ENCODE measurements around the gene BUD23. TPM values are rescaled to one million over a fixed set of nuclear protein-coding genes. Genes with fewer than 3 reads are reported as not detected.

The BUD23 gene
- total and polyA plus RNA-seq, 10 donors = 44.2 to 71.4 (median 54.6) TPM

Small RNA genes lying within 50 kb of the gene (microRNA-seq; reads per million reads assigned to microRNA genes)
- 0 reads per million in 3 donors for gene MIR4284

Small RNA genes lying within 50 kb of the gene (small RNA-seq; reads per million reads assigned to genes)
- gene MIR4284 (0 reads per million in 4 donors), gene RN7SL265P (0 reads per million in 4 donors)

Other genes starting within 250 kb of the BUD23 start
- under 1 TPM; 0.28 to 0.64 (median 0.49) TPM for gene FZD9, start 249.8 kb upstream of the BUD23 start, total RNA-seq
- under 1 TPM; 0.09 to 0.22 (median 0.18) TPM for gene FZD9, start 249.8 kb upstream of the BUD23 start, polyA plus RNA-seq
- gene BAZ1B, start 161.3 kb upstream of the BUD23 start, total RNA-seq = 10 to 100 TPM; 47.9 to 61.4 (median 56.4) TPM
- 10 to 100 TPM in 2 of 3 donors, 1 to 10 TPM in 1; 9.2 to 22.3 (median 10.9) TPM for gene BAZ1B, start 161.3 kb upstream of the BUD23 start, polyA plus RNA-seq
- gene BCL7B, start 125.9 kb upstream of the BUD23 start, total RNA-seq = 10 to 100 TPM; 43.6 to 79.2 (median 66.5) TPM
- gene BCL7B, start 125.9 kb upstream of the BUD23 start, polyA plus RNA-seq = 10 to 100 TPM; 40.1 to 64.3 (median 43.2) TPM
- 10 to 100 TPM; 20.5 to 31.2 (median 29.3) TPM for gene TBL2, start 105.0 kb upstream of the BUD23 start, total RNA-seq
- 10 to 100 TPM in 1 of 3 donors, 1 to 10 TPM in 2; 8.1 to 11.2 (median 9.2) TPM for gene TBL2, start 105.0 kb upstream of the BUD23 start, polyA plus RNA-seq
- under 1 TPM in 1 of 7 donors, not detected in 6; 0.23 TPM for gene MLXIPL, start 59.1 kb upstream of the BUD23 start, total RNA-seq
- under 1 TPM; 0.09 to 0.20 (median 0.13) TPM for gene MLXIPL, start 59.1 kb upstream of the BUD23 start, polyA plus RNA-seq
- 1 to 10 TPM in 4 of 7 donors, under 1 TPM in 3; 0.23 to 1.6 (median 1.0) TPM for gene VPS37D, start 15.8 kb upstream of the BUD23 start, total RNA-seq
- 1 to 10 TPM in 1 of 3 donors, under 1 TPM in 2; 0.80 to 1.0 (median 0.86) TPM for gene VPS37D, start 15.8 kb upstream of the BUD23 start, polyA plus RNA-seq
- gene DNAJC30, start 144 bp upstream of the BUD23 start, total RNA-seq = 10 to 100 TPM in 2 of 7 donors, 1 to 10 TPM in 5; 5.6 to 12.7 (median 8.6) TPM
- 10 to 100 TPM in 1 of 3 donors, 1 to 10 TPM in 2; 6.1 to 10.3 (median 8.7) TPM for gene DNAJC30, start 144 bp upstream of the BUD23 start, polyA plus RNA-seq
- gene STX1A, start 36.1 kb downstream of the BUD23 start, total RNA-seq = 1 to 10 TPM; 4.2 to 7.8 (median 5.6) TPM
- 1 to 10 TPM; 1.3 to 3.1 (median 1.8) TPM for gene STX1A, start 36.1 kb downstream of the BUD23 start, polyA plus RNA-seq
- 10 to 100 TPM; 11.4 to 26.0 (median 20.6) TPM for gene ABHD11, start 55.2 kb downstream of the BUD23 start, total RNA-seq
- 10 to 100 TPM; 13.3 to 17.6 (median 16.3) TPM for gene ABHD11, start 55.2 kb downstream of the BUD23 start, polyA plus RNA-seq
- gene CLDN3, start 86.7 kb downstream of the BUD23 start, total RNA-seq = not detected
- gene CLDN3, start 86.7 kb downstream of the BUD23 start, polyA plus RNA-seq = under 1 TPM; 0.13 to 0.26 (median 0.26) TPM
- 1 to 10 TPM in 1 of 7 donors, under 1 TPM in 5, not detected in 1; 0.13 to 1.0 (median 0.24) TPM for gene CLDN4, start 147.4 kb downstream of the BUD23 start, total RNA-seq
- under 1 TPM; 0.33 to 0.77 (median 0.39) TPM for gene CLDN4, start 147.4 kb downstream of the BUD23 start, polyA plus RNA-seq
- gene METTL27, start 158.9 kb downstream of the BUD23 start, total RNA-seq = 1 to 10 TPM; 1.4 to 8.5 (median 4.4) TPM
- gene METTL27, start 158.9 kb downstream of the BUD23 start, polyA plus RNA-seq = 1 to 10 TPM in 1 of 3 donors, under 1 TPM in 2; 0.59 to 2.6 (median 0.67) TPM
- not detected for gene TMEM270, start 177.6 kb downstream of the BUD23 start, total RNA-seq
- gene TMEM270, start 177.6 kb downstream of the BUD23 start, polyA plus RNA-seq = not detected

All from spleen (tissue), 11 donors.